ENCODE results near the gene HSPA1A. TPM values are rescaled to one million over a fixed set of nuclear protein-coding genes. Genes with fewer than 3 reads are reported as not detected.

Gene HSPA1A
- total and polyA plus RNA-seq, 4 donors: 28.8 to 120 (median 77.6) TPM

DNA sequence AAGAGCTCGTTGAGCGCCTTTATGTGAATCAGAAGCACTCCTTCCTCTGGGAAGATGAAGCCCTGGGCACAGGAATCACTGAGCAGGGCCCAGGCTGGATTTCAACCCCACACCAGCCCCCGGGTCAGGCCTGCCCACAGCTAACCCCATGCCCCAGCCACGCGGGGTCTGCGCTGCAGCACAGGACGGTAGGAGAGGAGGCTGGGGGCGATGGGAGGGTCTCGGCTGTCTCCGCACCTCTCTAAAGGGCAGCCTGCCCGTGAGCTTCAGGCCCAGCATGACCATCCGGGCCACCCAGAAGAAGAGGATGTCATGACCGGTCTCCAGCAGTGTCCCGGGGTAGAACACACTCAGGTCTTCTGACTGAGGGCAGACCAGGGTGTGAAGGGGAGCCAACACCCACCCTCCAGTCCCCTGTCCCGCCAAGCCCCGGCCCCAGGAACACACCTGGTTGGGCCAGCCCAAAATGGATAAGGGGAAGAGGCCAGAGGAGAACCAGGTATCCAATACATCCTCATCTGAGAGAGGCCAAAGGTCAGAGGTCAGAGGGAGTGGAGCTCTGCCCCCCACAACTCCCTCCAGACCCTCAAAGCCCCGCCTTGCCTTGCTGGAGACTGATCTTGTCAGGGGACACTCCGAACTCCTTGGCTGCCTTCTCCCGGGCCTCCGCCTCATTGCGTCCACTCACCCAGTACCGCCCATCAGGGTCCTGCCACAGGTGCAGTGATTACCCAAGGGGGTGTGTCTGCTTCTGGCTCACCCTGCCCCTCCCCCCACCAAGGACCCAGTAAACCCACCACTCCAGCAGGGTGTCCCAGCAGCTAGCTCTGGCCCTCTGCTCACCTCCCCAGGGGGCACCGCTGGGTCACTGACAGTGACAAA, 33.9 kb upstream of the HSPA1A start:
- no peak overlapping the region for H3K27ac ChIP-seq (ENCODE audit: low read depth in 1 of 2, low read length in 2 of 2)
- 97% methylated on average over 23 of the region's 23 CpGs for whole genome bisulfite sequencing
- no peak for DNase-seq (ENCODE audit: low spot score)
- peaks cover 14 to 53% (median 17%) of the 10 kb centered on the region in 4 donors for H3K36me3 ChIP-seq (ENCODE audit: control insufficient read depth in 4 of 4, insufficient read depth in 3 of 4, low read depth in 1 of 4, low read length in 3 of 4)
- H3K9ac ChIP-seq (ENCODE audit: low read depth in 1 of 2, low read length in 2 of 2): no peak overlapping the region
- no peaks in the 10 kb centered on the region for H3K27me3 ChIP-seq (ENCODE audit: control insufficient read depth in 4 of 4, insufficient read depth in 4 of 4, low read length in 3 of 4)
- H3K4me1 ChIP-seq (ENCODE audit: control insufficient read depth in 4 of 4, insufficient read depth in 4 of 4, low read length in 3 of 4): peaks cover under 1 to 24% (median 15%) of the 10 kb centered on the region in 4 donors
- no peak overlapping the region for H3K4me3 ChIP-seq (ENCODE audit: low read depth in 1 of 3, low read length in 3 of 3)
- no peaks in the 10 kb centered on the region for H3K9me3 ChIP-seq (ENCODE audit: control insufficient read depth in 4 of 4, low read length in 3 of 4)
- TF ChIP-seq MAX (IDR thresholded peaks at IDR 0.05): no peak
- TF ChIP-seq GABPA (IDR thresholded peaks at IDR 0.05 in 1 of 2, conservative IDR thresholded peaks at IDR 0.05 in 1 of 2): no peak
- no peak for TF ChIP-seq YY1 (IDR thresholded peaks at IDR 0.05)
- TF ChIP-seq RXRA (IDR thresholded peaks at IDR 0.05): no peak
- TF ChIP-seq CTCF (IDR thresholded peaks at IDR 0.05; ENCODE audit: low read depth, low read length, missing input control): no peak
- no peak for TF ChIP-seq EGR1 (IDR thresholded peaks at IDR 0.05; ENCODE audit: low read depth in 2 of 2)
- no peak for TF ChIP-seq RAD21 (IDR thresholded peaks at IDR 0.05)
- no peak for TF ChIP-seq FOXA2 (IDR thresholded peaks at IDR 0.05)

DNA sequence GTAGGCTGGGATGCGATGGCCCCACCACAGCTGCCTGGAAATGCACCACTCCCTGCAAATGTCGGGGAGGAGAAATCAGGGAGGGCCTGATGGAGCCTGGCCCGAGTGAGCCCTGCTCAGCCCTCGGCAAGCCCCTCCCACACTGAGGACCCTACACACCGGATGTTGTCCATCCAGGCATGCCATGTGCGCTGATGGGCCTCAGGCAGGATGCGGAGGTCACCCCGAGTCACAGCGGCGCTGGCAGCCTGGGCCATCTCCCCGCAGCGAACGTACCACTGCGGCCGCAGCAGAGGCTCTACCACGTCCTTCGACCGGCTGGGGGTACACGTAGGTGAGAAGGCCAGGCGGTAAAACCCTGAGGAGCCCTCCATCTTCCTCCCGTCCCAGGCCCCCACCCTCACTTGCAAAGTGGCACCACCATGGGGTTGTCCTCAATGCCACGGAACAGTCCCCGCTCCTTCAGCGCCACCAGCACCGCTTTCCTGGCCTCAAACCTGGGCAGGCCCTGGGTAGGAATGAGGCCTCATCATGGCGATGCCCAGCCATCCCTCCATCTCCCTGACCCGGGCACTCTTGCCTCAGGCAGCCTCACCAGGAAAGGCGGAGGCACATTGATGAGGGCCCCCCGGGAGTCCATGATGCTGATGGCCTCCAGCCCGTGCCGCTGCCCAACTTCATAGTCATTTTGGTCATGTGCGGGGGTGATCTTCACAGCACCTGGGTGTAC, 33.1 kb upstream of the HSPA1A start:
- DNase-seq (ENCODE audit: low spot score): no peak
- Histone ChIP-seq H3K27me3 (ENCODE audit: control insufficient read depth in 4 of 4, insufficient read depth in 4 of 4, low read length in 3 of 4) (no peaks in the 10 kb centered on the region), H3K27ac (ENCODE audit: low read depth in 1 of 2, low read length in 2 of 2) (no peak overlapping the region), H3K9ac (ENCODE audit: low read depth in 1 of 2, low read length in 2 of 2) (no peak overlapping the region), H3K9me3 (ENCODE audit: control insufficient read depth in 4 of 4, low read length in 3 of 4) (no peaks in the 10 kb centered on the region), H3K4me3 (ENCODE audit: low read depth in 1 of 3, low read length in 3 of 3) (no peak overlapping the region), H3K36me3 (ENCODE audit: control insufficient read depth in 4 of 4, insufficient read depth in 3 of 4, low read depth in 1 of 4, low read length in 3 of 4) (peaks cover 14 to 53% (median 17%) of the 10 kb centered on the region in 4 donors), H3K4me1 (ENCODE audit: control insufficient read depth in 4 of 4, insufficient read depth in 4 of 4, low read length in 3 of 4) (peaks cover 0 to 15% (median 9%) of the 10 kb centered on the region in 4 donors)
- TF ChIP-seq HNF4G (IDR thresholded peaks at IDR 0.05): no peak
- WGBS: 92% methylated on average over 32 of the region's 32 CpGs

- WGBS: 95% methylated on average over 15 of the region's 15 CpGs
- DNase-seq (ENCODE audit: low spot score): no peak
- peaks cover 10 to 54% (median 15%) of the 10 kb centered on the region in 4 donors for H3K36me3 ChIP-seq (ENCODE audit: control insufficient read depth in 4 of 4, insufficient read depth in 3 of 4, low read depth in 1 of 4, low read length in 3 of 4)
- H3K27ac ChIP-seq (ENCODE audit: low read depth in 1 of 2, low read length in 2 of 2): no peak overlapping the region
- H3K9me3 ChIP-seq (ENCODE audit: control insufficient read depth in 4 of 4, low read length in 3 of 4): no peaks in the 10 kb centered on the region
- no peaks in the 10 kb centered on the region for H3K27me3 ChIP-seq (ENCODE audit: control insufficient read depth in 4 of 4, insufficient read depth in 4 of 4, low read length in 3 of 4)
- H3K9ac ChIP-seq (ENCODE audit: low read depth in 1 of 2, low read length in 2 of 2): no peak overlapping the region
- H3K4me1 ChIP-seq (ENCODE audit: control insufficient read depth in 4 of 4, insufficient read depth in 4 of 4, low read length in 3 of 4): peaks cover 0 to under 1% (median 0%) of the 10 kb centered on the region in 4 donors
- H3K4me3 ChIP-seq (ENCODE audit: low read depth in 1 of 3, low read length in 3 of 3): no peak overlapping the region
- no peak for TF ChIP-seq GABPA (IDR thresholded peaks at IDR 0.05 in 1 of 2, conservative IDR thresholded peaks at IDR 0.05 in 1 of 2)
- no peak for TF ChIP-seq FOXA2 (IDR thresholded peaks at IDR 0.05)
- no peak for TF ChIP-seq ATF3 (IDR thresholded peaks at IDR 0.05)
- TF ChIP-seq SP1 (IDR thresholded peaks at IDR 0.05): no peak
- TF ChIP-seq JUND (IDR thresholded peaks at IDR 0.05): no peak
- TF ChIP-seq CTCF (IDR thresholded peaks at IDR 0.05; ENCODE audit: low read depth, low read length, missing input control): no peak
- TF ChIP-seq FOXA1 (IDR thresholded peaks at IDR 0.05): no peak
- TF ChIP-seq EGR1 (IDR thresholded peaks at IDR 0.05; ENCODE audit: low read depth in 2 of 2): no peak
- no peak for TF ChIP-seq RXRA (IDR thresholded peaks at IDR 0.05)
- TF ChIP-seq MAX (IDR thresholded peaks at IDR 0.05): no peak
- TF ChIP-seq TAF1 (conservative IDR thresholded peaks at IDR 0.05): no peak
- TF ChIP-seq YY1 (IDR thresholded peaks at IDR 0.05): no peak
- TF ChIP-seq RAD21 (IDR thresholded peaks at IDR 0.05): no peak
- TF ChIP-seq NR2F2 (IDR thresholded peaks at IDR 0.05): no peak
- TF ChIP-seq, protein P1, sequence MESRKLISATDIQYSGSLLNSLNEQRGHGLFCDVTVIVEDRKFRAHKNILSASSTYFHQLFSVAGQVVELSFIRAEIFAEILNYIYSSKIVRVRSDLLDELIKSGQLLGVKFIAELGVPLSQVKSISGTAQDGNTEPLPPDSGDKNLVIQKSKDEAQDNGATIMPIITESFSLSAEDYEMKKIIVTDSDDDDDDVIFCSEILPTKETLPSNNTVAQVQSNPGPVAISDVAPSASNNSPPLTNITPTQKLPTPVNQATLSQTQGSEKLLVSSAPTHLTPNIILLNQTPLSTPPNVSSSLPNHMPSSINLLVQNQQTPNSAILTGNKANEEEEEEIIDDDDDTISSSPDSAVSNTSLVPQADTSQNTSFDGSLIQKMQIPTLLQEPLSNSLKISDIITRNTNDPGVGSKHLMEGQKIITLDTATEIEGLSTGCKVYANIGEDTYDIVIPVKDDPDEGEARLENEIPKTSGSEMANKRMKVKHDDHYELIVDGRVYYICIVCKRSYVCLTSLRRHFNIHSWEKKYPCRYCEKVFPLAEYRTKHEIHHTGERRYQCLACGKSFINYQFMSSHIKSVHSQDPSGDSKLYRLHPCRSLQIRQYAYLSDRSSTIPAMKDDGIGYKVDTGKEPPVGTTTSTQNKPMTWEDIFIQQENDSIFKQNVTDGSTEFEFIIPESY (IDR thresholded peaks at IDR 0.05): no peak
Observed at GRCh38 chr6:31784098-31784925, 31.0 kb upstream of the HSPA1A start.
